K562 (cell line): ENCODE measurements around the gene ACAP3. TPM values are rescaled to one million over a fixed set of nuclear protein-coding genes. Genes with fewer than 3 reads are reported as not detected.

Source experiments
- ATF3 ChIP-seq, 2 experiments: fragments of 450-650 bp in 1 of 2; sonication (generic) in 1 of 2; formaldehyde crosslinking in 1 of 2; IDR thresholded peaks in 1 of 2; conservative IDR thresholded peaks in 1 of 2; 2 replicates each; pipeline versions ENCODE4 v1.6.1 to v1.8.1; 2016 to 2023; ENCODE audit warnings: mild to moderate bottlenecking in 2 of 2, moderate library complexity in 2 of 2, inconsistent platforms in 1 of 2, missing genetic modification reagents in 1 of 2
- ELF2 ChIP-seq: fragments of 250-450 bp; sonication (Bioruptor Pico); IDR thresholded peaks from 2 replicates; pipeline ENCODE4 v1.5.0; 2021; ENCODE audit warnings: mild to moderate bottlenecking
- FOSL1 ChIP-seq: fragments of 200-800 bp; sonication (Bioruptor generic); conservative IDR thresholded peaks from 2 replicates; pipeline ENCODE4 v1.6.1; 2016; ENCODE audit warnings: missing genetic modification characterization, missing compliant biosample characterization
- NFIC ChIP-seq: fragments of 450-650 bp; IDR thresholded peaks from 2 replicates; pipeline ENCODE4 v1.6.1; 2017; ENCODE audit warnings: mild to moderate bottlenecking, inconsistent platforms
- PURB ChIP-seq: sonication (generic); formaldehyde crosslinking; IDR thresholded peaks from 2 replicates; pipeline ENCODE4 v1.9.0; 2021; ENCODE audit warnings: low read depth, mild to moderate bottlenecking, missing genetic modification reagents
- TAF7 ChIP-seq: fragments of 450-650 bp; IDR thresholded peaks from 2 replicates; pipeline ENCODE4 v1.6.1; 2016; ENCODE audit warnings: missing genetic modification characterization, missing compliant biosample characterization
- ZNF830 ChIP-seq: fragments of 250-450 bp; sonication (Bioruptor Pico); IDR thresholded peaks from 2 replicates; pipeline ENCODE4 v1.5.0; 2021; ENCODE audit warnings: mild to moderate bottlenecking
- ZSCAN29 ChIP-seq: fragments of 450-650 bp; IDR thresholded peaks from 2 replicates; pipeline ENCODE4 v1.6.1; 2017
- polyA plus RNA-seq, 8 experiments: library from polyadenylated mRNA; depleted of rRNA in 4 of 8; stranded (reverse) in 5 of 8; unstranded in 3 of 8; fragments of >200 nt; fragmentation: Nextera tagmentation in 2 of 8; fragmentation: Illumina TruSeq in 1 of 8; extraction: Ambion mirVana in 2 of 8; extraction: Trizol in 1 of 8; gene quantifications; 2 replicates each; pipeline versions ENCODE4 v1.2.1 to v1.2.3, GENCODE V29; 2011 to 2014; ENCODE audit warnings: inconsistent platforms in 1 of 8, missing spikeins in 1 of 8
- total RNA-seq, 7 experiments: library from RNA; depleted of rRNA in 6 of 7; stranded (reverse); fragments of >200 nt in 6 of 7; fragmentation: Illumina TruSeq in 2 of 7; extraction: Trizol in 2 of 7; gene quantifications; 2 replicates each; pipeline versions ENCODE4 v1.2.1 to v1.2.3, GENCODE V29; 2011 to 2021; ENCODE audit warnings: low replicate concordance in 1 of 7
- TF ChIP-seq, protein P1 (sequence below): fragments of 450-650 bp; IDR thresholded peaks from 2 replicates; pipeline ENCODE4 v1.7.0; 2016; ENCODE audit warnings: borderline replicate concordance
- TF ChIP-seq, protein P2 (sequence below), 2 experiments: fragments of 450-650 bp; formaldehyde crosslinking in 1 of 2; IDR thresholded peaks; 2 replicates each; pipeline versions ENCODE4 v1.4.0 to v1.6.1; 2014 to 2020; ENCODE audit warnings: mild to moderate bottlenecking in 2 of 2, borderline replicate concordance in 1 of 2, low read depth in 1 of 2
- TF ChIP-seq, protein P3 (sequence below): sonication (generic); formaldehyde crosslinking; IDR thresholded peaks from 2 replicates; pipeline ENCODE4 v1.8.0; 2022; ENCODE audit warnings: mild to moderate bottlenecking, missing genetic modification reagents

Gene ACAP3
- total and polyA plus RNA-seq, 9 of the 15 experiments (the other 6 are each of a cell fraction or from before 2014, with no cell fraction given), result 0.01 to 49.0 (median 12.0) TPM

DNA sequence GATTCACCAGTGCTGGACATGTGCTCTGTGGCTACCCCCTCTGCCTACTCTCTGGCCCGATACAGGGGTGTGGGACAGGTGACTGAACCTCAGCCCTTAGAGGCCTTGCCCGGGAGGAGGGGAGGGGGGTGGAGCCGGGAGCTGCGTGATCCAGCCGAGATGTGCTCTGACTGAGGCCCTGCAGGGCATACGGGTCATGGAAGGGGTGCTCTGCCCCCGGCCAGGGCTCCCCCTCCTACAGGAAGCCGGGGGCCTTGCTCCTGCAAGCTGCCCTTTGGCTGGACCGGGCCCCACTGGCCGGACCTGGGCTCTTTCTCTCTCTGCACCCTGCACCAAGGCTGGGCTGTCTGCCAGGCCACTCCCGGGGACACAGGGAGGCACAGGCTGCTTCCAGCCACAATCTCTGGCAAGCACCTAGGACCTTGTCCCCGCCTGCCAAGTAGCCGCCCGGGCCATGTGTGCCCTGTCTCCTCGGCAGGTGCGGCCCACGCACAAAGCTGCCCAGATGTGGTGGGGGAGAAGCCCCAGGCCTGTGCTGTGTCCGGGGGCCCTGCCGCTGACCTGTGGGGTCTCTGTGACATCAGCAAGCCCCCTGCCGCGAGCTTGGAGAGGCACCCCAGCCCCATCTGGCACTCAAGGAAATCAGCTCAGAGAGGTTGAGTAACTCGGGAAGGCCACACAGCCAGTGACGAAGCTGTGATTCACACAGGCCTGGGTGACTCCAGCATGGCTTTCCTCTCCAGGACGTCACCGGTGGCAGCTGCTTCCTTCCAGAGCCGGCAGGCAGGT, 26.0 kb downstream of the ACAP3 start (continued):
- TF ChIP-seq, protein P1, sequence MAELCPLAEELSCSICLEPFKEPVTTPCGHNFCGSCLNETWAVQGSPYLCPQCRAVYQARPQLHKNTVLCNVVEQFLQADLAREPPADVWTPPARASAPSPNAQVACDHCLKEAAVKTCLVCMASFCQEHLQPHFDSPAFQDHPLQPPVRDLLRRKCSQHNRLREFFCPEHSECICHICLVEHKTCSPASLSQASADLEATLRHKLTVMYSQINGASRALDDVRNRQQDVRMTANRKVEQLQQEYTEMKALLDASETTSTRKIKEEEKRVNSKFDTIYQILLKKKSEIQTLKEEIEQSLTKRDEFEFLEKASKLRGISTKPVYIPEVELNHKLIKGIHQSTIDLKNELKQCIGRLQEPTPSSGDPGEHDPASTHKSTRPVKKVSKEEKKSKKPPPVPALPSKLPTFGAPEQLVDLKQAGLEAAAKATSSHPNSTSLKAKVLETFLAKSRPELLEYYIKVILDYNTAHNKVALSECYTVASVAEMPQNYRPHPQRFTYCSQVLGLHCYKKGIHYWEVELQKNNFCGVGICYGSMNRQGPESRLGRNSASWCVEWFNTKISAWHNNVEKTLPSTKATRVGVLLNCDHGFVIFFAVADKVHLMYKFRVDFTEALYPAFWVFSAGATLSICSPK, result no peak
- peak; percentile 45; the same call in 1 of the 2 replicates for TF ChIP-seq FOSL1
- no peak for TF ChIP-seq ELF2 (CRISPR knock-in tag)
- TF ChIP-seq, protein P2, sequence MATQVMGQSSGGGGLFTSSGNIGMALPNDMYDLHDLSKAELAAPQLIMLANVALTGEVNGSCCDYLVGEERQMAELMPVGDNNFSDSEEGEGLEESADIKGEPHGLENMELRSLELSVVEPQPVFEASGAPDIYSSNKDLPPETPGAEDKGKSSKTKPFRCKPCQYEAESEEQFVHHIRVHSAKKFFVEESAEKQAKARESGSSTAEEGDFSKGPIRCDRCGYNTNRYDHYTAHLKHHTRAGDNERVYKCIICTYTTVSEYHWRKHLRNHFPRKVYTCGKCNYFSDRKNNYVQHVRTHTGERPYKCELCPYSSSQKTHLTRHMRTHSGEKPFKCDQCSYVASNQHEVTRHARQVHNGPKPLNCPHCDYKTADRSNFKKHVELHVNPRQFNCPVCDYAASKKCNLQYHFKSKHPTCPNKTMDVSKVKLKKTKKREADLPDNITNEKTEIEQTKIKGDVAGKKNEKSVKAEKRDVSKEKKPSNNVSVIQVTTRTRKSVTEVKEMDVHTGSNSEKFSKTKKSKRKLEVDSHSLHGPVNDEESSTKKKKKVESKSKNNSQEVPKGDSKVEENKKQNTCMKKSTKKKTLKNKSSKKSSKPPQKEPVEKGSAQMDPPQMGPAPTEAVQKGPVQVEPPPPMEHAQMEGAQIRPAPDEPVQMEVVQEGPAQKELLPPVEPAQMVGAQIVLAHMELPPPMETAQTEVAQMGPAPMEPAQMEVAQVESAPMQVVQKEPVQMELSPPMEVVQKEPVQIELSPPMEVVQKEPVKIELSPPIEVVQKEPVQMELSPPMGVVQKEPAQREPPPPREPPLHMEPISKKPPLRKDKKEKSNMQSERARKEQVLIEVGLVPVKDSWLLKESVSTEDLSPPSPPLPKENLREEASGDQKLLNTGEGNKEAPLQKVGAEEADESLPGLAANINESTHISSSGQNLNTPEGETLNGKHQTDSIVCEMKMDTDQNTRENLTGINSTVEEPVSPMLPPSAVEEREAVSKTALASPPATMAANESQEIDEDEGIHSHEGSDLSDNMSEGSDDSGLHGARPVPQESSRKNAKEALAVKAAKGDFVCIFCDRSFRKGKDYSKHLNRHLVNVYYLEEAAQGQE (IDR thresholded peaks at IDR 0.05; ENCODE audit: borderline replicate concordance), result peak; percentile 35; the same call in 1 of the 2 replicates
- TF ChIP-seq, protein P2 (CRISPR knock-in tag; IDR thresholded peaks at IDR 0.05; ENCODE audit: low read depth), result no peak
- TF ChIP-seq ZSCAN29, result no peak
- TF ChIP-seq, protein P3, sequence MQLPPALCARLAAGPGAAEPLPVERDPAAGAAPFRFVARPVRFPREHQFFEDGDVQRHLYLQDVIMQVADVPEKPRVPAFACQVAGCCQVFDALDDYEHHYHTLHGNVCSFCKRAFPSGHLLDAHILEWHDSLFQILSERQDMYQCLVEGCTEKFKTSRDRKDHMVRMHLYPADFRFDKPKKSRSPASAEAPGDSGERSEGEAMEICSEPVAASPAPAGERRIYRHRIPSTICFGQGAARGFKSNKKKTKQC (CRISPR knock-in tag), result no peak
- peak; percentile 60 for TF ChIP-seq ATF3 (IDR thresholded peaks at IDR 0.05)
- no peak for TF ChIP-seq ATF3 (CRISPR knock-in tag; conservative IDR thresholded peaks at IDR 0.05)
- TF ChIP-seq TAF7, result no peak
- TF ChIP-seq ZNF830 (CRISPR knock-in tag), result no peak
- TF ChIP-seq NFIC, result peak; percentile 13; the same call in 1 of the 2 replicates
- no peak for TF ChIP-seq PURB (CRISPR knock-in tag)
